SIG-M5 treated with dmso at 0.1 percent for 504 hours (cell line): ENCODE measurements around the gene IMMP2L.
"Not testable (repeated sequence)": the region's sequence is repeated elsewhere in the genome, so short reads cannot be mapped to it uniquely, and the experiment has no call there.

Experiments used
- DNase-seq: peaks from one replicate; lab custom pipeline; 2025; ENCODE audit not compliant: unreplicated experiment; lab: John Stamatoyannopoulos, UW

Gene IMMP2L

DNA sequence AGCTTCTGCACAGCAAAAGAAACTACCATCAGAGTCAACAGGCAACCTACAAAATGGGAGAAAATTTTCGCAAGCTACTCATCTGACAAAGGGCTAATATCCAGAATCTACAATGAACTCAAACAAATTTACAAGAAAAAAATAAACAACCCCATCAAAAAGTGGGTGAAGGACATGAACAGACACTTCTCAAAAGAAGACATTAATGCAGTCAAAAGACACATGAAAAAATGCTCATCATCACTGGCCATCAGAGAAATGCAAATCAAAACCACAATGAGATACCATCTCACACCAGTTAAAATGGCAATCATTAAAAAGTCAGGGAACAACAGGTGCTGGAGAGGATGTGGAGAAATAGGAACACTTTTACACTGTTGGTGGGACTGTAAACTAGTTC, 92.4 kb downstream of the IMMP2L start:
- not testable (repeated sequence) for DNase-seq

DNA sequence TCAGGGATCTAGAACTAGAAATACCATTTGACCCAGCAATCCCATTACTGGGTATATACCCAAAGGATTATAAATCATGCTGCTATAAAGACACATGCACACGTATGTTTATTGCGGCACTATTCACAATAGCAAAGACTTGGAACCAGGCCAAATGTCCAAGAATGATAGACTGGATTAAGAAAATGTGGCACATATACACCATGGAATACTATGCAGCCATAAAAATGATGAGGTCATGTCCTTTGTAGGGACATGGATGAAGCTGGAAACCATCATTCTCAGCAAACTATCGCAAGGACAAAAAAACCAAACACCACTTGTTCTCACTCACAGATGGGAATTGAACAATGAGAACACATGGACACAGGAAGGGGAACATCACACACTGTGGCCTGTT, 96.5 kb downstream of the IMMP2L start:
- DNase-seq = not testable (repeated sequence)

DNA sequence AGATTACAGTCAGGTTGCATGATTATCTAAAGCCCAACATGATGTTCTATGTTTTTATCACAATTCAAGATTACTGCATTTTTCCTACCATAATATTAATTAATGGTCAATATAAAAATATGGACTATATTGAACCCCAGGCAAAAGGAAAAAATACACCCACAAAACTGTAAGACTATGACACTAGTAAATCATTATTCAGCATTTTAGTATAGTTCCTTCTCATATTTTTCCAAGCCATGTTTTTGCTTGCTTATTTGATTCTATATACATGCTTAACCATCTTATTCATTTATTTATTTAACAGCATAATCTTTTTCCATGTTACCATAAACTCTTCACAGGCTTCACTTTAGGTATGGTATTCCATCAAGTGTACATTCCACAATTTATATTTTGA, 101.6 kb downstream of the IMMP2L start:
- no peak for DNase-seq

DNA sequence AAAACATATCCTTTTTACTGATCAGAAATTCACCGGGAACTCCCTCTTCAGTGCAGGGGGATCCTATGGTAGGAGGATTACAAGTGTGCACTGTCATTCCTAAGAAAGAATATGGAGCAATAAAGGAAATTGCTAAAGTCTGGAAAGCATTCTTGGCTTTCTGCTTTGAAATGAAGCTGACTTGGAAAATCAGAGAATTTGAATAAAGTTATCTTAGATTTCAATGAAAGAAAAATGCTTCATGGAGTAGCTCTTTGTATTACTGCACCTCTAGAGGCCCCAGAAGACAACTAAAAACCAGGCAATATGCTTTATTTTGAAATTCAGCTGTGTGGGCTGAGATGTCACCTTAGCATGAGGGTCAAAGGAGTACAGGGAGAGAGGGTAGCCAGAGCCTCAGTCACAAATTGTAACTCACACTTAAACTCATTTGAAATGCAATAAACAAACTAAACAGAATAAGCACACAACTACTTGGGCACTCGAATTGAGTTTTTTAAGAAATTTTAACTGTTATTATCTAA, 102.5 kb downstream of the IMMP2L start:
- DNase-seq = no peak

DNA sequence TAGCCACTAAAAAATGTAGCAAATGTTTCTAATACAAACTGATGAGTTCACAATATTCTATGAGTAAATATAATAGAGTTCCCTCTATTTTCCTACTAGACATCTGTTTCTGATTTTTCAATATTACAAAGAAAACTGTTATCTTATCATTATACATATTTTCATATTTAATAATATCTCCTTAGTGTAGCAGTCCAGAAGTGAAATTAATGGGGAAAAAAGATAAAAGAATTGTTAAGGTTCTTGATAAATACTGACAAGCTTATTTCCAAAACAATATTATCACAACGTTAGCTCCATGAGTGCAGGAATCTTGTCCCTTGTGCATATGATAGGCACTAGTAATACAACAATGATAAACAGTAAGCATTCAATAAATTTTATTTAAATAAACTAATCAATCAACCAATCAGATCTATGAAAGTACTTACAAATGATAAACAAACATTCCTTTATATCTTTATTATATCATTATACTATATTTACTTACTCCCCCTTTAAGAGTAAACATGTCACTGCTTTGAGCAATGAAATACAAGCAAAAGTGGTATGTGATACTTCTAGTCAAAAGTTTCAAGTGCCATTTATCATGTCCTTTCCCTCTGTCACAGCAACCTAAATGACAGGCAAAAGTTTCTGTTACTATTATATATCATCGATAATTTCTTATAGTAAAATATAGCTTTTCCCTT, 103.1 kb downstream of the IMMP2L start:
- DNase-seq = no peak

DNA sequence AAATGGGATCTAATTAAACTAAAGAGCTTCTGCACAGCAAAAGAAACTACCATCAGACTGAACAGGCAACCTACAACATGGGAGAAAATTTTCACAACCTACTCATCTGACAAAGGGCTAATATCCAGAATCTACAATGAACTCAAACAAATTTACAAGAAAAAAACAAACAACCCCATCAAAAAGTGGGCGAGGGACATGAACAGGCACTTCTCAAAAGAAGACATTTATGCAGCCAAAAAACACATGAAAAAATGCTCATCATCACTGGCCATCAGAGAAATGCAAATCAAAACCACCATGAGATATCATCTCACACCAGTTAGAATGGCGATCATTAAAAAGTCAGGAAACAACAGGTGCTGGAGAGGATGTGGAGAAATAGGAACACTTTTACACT, 111.6 kb downstream of the IMMP2L start:
- DNase-seq = not testable (repeated sequence)

DNA sequence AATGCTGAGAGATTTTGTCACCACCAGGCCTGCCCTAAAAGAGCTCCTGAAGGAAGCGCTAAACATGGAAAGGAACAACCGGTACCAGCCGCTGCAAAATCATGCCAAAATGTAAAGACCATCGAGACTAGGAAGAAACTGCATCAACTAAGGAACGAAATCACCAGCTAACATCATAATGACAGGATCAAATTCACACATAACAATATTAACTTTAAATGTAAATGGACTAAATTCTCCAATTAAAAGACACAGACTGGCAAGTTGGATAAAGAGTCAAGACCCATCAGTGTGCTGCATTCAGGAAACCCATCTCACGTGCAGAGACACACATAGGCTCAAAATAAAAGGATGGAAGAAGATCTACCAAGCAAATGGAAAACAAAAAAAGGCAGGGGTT, 114.8 kb downstream of the IMMP2L start:
- not testable (repeated sequence) for DNase-seq

DNA sequence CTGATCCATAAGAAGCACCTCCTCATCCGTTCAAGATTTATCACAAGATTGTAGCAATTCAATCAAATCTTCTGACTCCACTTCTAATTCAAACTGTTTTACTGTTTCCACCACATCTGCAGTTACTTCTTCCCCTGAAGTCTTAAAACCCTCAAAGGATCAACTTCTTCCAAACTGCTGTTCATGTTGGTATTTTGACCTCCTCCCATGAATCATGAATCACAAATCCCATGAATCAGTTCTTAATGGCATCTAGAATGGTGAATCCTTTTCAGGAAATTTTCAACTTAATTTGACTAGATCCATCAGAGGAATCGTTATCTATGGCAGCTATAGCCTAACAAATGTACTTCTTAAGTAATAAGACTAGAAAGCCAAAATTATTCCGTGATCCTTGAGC, 122.3 kb downstream of the IMMP2L start:
- DNase-seq = no peak

DNA sequence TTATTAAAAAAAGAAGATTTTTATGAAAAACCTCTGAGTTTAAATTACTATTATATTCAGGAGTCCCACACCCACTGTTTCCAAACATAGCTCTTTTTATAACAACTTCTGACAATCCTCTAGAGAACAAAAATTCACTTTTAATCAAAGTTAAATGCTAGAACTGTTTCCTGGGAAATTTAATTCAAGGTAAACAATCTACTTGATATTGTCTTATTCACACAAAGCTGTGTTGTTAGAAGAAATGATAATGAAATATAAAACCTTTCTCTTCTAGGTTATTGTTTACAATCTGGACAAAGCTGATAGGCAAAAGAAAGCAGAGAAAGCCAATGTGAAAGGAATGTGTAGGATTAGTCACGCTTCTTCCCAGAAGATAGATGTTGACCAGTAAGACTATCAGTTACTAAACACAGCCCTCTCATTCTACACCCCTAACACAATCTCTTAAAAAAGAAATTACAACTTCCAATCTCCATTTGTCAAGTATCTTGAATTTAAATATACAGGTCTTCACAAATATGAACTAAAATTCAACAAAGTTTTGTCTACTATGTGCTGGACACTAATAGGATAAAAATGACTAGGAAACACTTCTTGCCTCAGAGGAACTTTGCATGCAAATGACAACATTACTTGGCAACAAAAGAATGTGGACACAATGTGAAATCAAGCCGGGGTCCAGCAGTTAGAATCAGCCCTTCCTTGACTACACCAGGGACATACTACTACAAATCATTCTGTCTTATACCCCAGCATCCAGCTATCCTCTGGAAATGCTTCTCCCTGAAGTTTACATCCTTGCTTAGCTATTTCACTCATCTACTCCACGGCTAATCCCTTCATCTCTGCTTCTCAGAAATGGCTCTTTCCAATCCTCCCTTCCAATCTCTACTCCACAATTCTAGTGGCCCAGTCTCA, 123.7 kb downstream of the IMMP2L start:
- no peak for DNase-seq

DNA sequence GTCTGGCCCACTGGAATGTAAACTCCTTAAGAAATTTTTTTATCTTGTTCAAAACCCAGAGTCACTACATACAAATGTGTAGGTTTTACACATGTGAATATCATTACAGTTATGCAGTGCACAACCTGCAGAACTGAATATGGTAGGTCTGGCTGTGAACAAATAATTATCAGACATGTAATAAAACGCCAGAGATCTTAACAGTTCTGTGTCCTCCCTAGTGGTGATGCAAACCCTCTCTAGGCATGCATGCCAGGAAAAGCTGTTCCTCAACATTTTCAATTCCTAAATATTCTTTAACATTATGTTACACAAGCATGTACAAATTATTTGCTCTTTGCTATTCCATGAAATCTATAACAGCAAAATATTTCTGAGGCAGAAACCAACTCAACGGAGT, 124.6 kb downstream of the IMMP2L start:
- DNase-seq = no peak

DNA sequence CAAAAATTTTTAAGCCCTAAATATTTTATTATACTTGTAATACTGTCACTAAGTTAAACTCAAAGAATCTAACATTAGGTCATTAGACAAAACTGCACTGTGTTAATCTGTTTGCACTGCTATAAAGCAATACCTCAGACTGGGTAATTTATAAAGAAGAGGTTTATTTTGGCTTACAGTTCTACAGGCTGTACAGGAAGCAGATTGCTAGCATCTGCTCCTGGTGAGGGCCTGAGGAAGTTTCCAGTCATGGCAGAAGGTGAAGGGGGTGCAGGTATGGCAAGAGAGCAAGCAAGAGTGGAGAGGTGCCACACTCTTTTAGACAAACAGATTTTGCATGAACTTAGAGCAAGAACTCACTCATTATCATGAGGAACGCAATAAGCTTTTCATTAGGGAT, 125.7 kb downstream of the IMMP2L start:
- no peak for DNase-seq

DNA sequence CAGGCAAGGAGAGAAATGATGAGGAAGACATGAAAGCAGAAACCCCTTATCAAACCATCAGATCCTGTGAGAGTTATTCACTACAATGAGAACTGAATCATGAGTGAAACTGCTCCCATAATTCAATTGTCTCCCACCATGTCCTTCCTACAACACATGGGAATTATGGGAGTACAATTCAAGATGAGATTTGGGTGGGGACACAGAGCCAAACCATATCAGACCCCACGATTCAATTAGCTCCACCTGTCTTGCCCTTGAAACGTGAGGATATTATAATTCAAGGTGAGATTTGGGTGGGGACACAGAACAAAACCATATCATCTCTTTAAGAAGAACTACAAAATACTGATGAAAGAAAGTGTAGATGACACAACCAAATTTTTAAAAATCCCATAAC, 128.9 kb downstream of the IMMP2L start:
- DNase-seq = no peak

DNA sequence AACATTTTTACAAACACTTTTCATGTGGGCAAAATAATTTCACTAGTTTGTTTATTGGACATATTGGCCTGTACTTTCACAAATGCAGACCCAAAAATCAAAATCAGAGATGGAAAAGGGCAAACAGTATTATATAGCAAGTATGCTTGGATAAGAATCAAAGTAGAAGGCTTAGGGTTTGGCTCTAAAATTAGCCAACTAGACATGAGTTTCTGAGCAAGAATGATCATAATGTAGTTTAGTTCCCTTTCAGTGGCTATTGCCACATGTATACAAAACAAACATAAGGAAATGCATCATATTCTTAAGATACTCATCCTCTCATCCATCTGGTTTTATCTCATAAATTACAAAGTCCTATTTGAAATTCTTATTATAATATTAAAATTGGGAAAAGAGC, 132.5 kb downstream of the IMMP2L start:
- DNase-seq = no peak

DNA sequence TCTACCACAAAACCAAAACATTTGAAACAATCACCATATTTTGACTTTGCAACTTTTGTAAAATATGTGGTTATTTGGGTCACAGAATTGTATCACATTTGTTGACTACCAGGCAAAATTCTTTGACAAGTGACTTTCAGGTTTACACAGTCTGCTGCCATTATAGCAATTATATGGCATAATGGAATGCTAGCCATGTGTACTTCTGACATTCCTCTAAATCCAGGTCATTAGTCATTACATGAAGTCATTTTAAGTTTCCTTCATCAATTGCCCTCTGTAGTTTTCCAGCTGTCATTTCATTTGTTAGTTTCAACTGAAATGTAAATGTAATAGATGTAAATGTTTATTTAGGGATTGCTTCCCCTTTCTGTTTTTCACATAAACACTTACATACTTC, 137.5 kb downstream of the IMMP2L start:
- DNase-seq = no peak

DNA sequence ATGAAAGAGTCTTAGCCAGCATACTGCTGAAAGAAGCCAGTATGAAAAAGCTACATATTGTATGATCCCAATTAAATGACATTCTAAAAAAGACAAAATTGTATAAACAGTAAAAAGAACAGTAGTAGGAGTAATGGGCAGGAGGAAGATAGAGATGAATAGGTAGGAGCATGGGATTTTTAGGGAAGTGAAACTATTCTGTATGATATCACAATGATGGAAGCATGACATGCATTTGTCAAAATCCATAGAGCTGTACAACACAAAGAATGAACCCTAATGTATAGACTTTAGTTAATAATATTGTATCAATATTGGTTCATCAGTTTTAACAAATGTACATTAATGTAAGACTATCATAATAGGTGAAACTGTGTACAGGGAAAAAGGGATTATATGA, 147.9 kb downstream of the IMMP2L start:
- no peak for DNase-seq

DNA sequence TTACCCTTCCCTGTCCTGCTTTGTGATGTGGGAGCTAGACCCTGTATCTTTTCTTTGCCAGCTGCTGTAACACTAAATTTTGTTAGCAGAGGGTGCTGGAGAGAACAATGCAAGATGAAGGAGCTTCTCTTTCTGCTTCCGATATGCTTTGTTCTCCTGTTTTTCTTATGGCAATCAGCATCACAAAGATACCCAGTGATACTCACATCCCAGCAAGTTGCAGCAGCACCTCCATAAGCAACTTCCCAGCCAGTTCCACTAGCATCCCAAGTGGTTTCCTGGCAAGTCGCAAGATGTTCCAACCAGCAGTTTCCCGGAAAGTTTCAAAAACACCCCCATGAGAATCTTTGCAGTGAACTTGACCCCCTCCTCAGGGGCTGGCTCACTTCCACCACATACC, 148.6 kb downstream of the IMMP2L start:
- no peak for DNase-seq

DNA sequence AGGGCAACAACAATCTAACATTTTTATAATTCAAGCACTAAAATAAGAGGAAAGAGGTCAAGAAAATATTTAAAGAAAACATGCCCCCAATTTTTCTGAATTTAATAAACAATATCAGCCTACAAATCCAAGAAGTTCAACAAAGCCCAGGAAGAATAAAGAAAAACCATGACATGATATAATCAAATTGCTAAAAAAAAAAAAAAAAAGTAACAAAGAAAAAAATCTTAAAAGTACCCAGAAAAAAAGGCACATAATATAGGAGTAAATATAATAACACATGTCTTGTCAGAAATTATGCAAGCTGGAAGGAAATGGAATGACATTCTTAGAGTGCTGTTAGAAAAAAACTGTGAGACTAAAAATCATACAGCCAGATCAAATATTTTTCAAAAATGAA, 151.4 kb downstream of the IMMP2L start:
- DNase-seq = no peak

DNA sequence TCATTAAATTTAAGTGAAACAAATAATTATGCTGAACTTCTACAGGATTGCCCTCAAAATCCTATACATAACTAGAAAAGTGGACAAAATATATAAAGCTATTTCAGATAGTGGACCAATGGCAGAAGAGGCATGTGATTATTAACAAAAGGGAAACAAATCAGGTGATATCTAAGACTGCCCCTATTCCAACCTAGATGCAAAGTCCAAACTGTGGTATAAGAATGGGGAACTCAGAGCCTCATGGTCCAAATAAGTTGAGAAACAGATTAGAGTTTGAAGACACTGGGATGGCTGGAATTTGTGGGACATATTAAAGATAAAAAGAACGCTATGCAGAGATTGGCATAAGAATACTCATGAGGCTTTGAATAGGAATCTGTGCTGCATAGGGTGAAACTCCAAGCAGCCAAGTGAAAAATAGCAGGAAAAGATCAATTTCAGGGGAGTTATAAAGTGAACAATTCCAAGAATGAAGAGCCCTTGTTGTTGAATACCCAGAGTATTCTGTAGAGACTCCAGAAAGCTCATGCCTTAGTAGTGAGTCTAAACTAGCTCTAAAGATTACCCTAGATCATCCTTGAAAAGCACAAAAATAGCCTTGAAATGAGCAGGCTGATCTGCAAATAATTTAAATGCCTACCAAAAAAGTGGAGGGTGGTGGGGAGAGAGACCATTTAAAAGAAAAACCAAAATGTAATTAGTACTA, 152.4 kb downstream of the IMMP2L start:
- no peak for DNase-seq

DNA sequence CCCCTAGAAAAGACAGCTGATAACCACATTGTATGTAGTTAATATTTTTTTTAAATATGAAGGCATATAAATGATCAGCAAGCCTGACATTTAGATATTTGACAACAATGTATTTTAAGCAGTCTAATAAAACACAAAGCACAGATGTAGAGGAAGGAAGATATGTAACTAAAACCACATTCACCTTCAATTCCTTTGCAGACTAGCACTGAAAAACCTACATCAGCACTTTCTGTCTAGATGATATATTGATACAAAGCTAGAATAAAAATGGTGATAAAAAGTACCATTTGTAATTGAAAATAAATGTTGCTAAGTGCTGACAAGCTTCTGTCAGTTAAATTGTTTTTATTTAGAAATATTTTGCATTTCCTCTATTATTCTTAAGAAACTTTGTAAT, 153.6 kb downstream of the IMMP2L start:
- no peak for DNase-seq

DNA sequence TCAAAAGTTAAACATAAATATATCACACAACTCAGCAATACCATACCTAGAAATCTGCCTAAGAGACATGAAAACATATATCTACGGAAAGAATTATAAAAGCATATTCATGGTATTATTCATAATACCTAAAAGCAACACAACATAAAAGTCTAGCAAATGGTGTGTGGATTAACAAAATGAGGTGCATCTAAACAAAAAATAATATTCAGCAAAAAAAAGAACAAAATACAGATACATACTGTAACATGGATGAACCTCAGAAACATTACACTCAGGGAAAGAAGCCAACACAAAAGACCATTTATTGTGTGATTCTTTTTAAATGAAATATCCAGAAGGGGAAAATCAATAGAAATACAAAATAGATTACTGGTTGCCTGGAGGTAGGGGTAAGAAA, 155.0 kb downstream of the IMMP2L start:
- no peak for DNase-seq

DNA sequence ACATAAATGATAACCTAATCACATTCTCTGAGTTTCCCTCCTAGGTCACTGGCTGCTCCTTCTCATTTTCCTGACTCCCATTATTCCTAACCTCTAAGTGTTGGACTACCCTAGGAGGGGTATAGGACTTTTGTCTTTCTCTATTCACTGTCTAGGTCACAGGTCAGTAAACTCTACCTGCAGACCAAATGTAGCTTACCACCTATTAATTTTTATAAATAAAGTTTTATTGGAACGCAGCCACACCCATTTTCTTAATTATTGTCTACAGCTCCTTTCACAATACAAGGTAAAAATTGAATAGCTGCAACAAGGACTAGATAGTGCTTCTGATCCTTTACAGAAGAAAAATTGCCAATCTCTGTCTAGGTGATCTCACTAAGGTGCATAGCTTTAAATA, 156.7 kb downstream of the IMMP2L start:
- DNase-seq = no peak

DNA sequence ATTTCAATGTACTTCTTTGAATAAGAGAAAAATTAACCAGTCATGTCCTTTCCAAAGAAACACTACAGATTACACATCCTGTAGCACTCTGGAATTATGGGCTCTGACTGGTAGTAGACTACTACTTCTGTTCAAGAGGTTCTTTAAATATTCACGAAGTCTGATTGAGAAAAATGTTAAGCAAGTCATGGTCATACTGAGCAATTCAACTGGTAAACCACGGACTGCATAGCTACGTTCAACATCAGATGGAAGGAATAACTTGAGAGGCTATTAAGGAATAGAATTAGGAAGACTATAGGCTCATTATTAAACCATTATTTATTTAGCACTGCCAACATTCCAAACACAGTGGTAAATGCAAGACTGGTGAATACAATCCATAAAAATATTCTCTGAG, 160.8 kb downstream of the IMMP2L start:
- DNase-seq = no peak
